GM12892 (cell line): ENCODE results near the gene SGF29.
"Not testable (repeated sequence)": the region's sequence is repeated elsewhere in the genome, so short reads cannot be mapped to it uniquely, and the experiment has no call there.

Source experiments
- DNase-seq: peaks from one replicate; pipeline ENCODE4 v3.0.0; 2011; ENCODE audit not compliant: insufficient read length
- FAIRE-seq: peaks from 2 replicates; lab custom pipeline; 2011; peaks lifted over from hg19 to GRCh38; lab: Jason Lieb, UNC
- POLR2A ChIP-seq: IDR thresholded peaks from 2 replicates; pipeline ENCODE4 v1.6.1; 2011; ENCODE audit warnings: low read depth, low read length, control low read depth
- POLR2AphosphoS5 ChIP-seq: IDR thresholded peaks from 2 replicates; pipeline ENCODE4 v1.6.1; 2011; ENCODE audit warnings: low read depth, low read length, control low read depth
- TAF1 ChIP-seq: IDR thresholded peaks from 2 replicates; pipeline ENCODE4 v1.6.1; 2011; ENCODE audit warnings: low read depth, mild to moderate bottlenecking, control low read depth, low read length, borderline replicate concordance

The SGF29 gene

GRCh38 chr16:28524681-28525171 is 29.0 kb upstream of the SGF29 start:
- DNase-seq (no peak), FAIRE-seq (no peak)
- TF ChIP-seq POLR2A (no peak), TAF1 (no peak), POLR2AphosphoS5 (no peak)

- FAIRE-seq (no peak), DNase-seq (no peak)
- TF ChIP-seq TAF1, result no peak
Measured at GRCh38 chr16:28526201-28527099, 27.3 kb upstream of the SGF29 start.

GRCh38 chr16:28527100-28527785 is 26.5 kb upstream of the SGF29 start:
- DNase-seq, FAIRE-seq: not testable (repeated sequence)

- no peak for DNase-seq
- TF ChIP-seq POLR2A, result no peak
- no peak for TF ChIP-seq TAF1
- no peak for TF ChIP-seq POLR2AphosphoS5
- no peak for FAIRE-seq
Measured at GRCh38 chr16:28527985-28528384, 25.7 kb upstream of the SGF29 start.

GRCh38 chr16:28528463-28528867 is 25.3 kb upstream of the SGF29 start:
- FAIRE-seq, result no peak

GRCh38 chr16:28529124-28529523 is 24.6 kb upstream of the SGF29 start:
- TF ChIP-seq POLR2AphosphoS5 (no peak), POLR2A (no peak), TAF1 (no peak)

More at GRCh38 chr16:28528463-28528867, 25.3 kb upstream of the SGF29 start:
- TF ChIP-seq TAF1 (no peak), POLR2A (no peak), POLR2AphosphoS5 (no peak)
- DNase-seq, result no peak

GRCh38 chr16:28531777-28532744 is 21.7 kb upstream of the SGF29 start:
- DNase-seq (no peak), FAIRE-seq (no peak)
- no peak for TF ChIP-seq POLR2AphosphoS5
- no peak for TF ChIP-seq TAF1
- no peak for TF ChIP-seq POLR2A

More at GRCh38 chr16:28529124-28529523, 24.6 kb upstream of the SGF29 start:
- FAIRE-seq (no peak), DNase-seq (no peak)

- FAIRE-seq (no peak), DNase-seq (no peak)
- no peak for TF ChIP-seq TAF1
- no peak for TF ChIP-seq POLR2AphosphoS5
- TF ChIP-seq POLR2A, result no peak
Measured at GRCh38 chr16:28532940-28533647, 20.6 kb upstream of the SGF29 start.

GRCh38 chr16:28534542-28535373 is 19.0 kb upstream of the SGF29 start:
- DNase-seq (no peak), FAIRE-seq (no peak)
- TF ChIP-seq POLR2AphosphoS5 (no peak), TAF1 (no peak), POLR2A (no peak)

- TF ChIP-seq TAF1 (no peak), POLR2AphosphoS5 (no peak), POLR2A (no peak)
- DNase-seq (no peak), FAIRE-seq (no peak)
Measured at GRCh38 chr16:28537076-28537475, 16.6 kb upstream of the SGF29 start.
